ENCODE measurements around the gene STPG1.

DNA sequence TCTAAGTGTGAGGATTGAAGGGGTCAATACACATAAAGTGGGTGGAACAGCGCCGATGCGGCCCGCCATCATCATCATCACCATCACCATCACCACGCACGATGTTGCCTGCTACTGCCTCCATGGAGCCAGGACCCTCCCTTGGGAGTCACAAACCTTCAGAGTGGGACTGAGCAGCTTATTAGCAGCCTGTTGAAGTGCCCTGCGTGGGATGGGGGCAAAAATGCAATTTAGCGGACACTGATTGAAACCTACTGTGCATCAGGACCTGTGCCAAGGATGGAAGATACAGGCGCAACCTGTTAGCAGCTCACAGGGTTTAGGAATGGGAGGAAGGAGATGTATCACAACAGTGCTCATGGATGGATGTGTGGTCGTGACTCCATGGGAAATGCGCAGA lies 26.7 kb downstream of the STPG1 start:
- TF ChIP-seq, protein P1, sequence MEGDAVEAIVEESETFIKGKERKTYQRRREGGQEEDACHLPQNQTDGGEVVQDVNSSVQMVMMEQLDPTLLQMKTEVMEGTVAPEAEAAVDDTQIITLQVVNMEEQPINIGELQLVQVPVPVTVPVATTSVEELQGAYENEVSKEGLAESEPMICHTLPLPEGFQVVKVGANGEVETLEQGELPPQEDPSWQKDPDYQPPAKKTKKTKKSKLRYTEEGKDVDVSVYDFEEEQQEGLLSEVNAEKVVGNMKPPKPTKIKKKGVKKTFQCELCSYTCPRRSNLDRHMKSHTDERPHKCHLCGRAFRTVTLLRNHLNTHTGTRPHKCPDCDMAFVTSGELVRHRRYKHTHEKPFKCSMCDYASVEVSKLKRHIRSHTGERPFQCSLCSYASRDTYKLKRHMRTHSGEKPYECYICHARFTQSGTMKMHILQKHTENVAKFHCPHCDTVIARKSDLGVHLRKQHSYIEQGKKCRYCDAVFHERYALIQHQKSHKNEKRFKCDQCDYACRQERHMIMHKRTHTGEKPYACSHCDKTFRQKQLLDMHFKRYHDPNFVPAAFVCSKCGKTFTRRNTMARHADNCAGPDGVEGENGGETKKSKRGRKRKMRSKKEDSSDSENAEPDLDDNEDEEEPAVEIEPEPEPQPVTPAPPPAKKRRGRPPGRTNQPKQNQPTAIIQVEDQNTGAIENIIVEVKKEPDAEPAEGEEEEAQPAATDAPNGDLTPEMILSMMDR (conservative IDR thresholded peaks at IDR 0.05 in 1 of 2, IDR thresholded peaks at IDR 0.05 in 1 of 2; ENCODE audit: extremely low read depth in 1 of 2, insufficient read depth in 1 of 2, low read depth in 1 of 2, low read length in 2 of 2), result no peak
- TF ChIP-seq EZH2 (IDR thresholded peaks at IDR 0.05; ENCODE audit: borderline replicate concordance, low read length), result no peak

All from mammary epithelial cell (primary cell).